ENCODE data around the gene HOXD9.

DNA sequence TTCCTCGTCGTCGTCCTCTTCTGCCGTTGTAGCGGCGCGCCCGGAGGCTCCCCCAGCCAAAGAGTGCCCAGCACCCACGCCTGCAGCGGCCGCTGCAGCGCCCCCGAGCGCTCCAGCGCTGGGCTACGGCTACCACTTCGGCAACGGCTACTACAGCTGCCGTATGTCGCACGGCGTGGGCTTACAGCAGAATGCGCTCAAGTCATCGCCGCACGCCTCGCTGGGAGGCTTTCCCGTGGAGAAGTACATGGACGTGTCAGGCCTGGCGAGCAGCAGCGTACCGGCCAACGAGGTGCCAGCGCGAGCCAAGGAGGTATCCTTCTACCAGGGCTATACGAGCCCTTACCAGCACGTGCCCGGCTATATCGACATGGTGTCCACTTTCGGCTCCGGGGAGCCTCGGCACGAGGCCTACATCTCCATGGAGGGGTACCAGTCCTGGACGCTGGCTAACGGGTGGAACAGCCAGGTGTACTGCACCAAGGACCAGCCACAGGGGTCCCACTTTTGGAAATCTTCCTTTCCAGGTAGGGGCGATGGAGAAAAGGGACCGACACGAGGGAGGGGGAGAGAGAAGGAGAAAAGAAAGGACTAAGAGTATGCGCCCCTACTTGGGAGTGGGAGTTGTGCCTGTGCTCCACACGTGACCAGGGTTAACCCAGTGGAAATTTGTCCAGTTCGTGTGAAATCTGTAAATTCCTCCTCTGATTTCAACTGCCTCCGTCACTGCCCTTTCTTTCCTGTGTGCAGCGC, 29.2 kb upstream of the HOXD9 start:
- TF ChIP-seq, protein P1, sequence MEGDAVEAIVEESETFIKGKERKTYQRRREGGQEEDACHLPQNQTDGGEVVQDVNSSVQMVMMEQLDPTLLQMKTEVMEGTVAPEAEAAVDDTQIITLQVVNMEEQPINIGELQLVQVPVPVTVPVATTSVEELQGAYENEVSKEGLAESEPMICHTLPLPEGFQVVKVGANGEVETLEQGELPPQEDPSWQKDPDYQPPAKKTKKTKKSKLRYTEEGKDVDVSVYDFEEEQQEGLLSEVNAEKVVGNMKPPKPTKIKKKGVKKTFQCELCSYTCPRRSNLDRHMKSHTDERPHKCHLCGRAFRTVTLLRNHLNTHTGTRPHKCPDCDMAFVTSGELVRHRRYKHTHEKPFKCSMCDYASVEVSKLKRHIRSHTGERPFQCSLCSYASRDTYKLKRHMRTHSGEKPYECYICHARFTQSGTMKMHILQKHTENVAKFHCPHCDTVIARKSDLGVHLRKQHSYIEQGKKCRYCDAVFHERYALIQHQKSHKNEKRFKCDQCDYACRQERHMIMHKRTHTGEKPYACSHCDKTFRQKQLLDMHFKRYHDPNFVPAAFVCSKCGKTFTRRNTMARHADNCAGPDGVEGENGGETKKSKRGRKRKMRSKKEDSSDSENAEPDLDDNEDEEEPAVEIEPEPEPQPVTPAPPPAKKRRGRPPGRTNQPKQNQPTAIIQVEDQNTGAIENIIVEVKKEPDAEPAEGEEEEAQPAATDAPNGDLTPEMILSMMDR (IDR thresholded peaks at IDR 0.05; ENCODE audit: poor library complexity, severe bottlenecking), result peak; percentile 39
- TF ChIP-seq EZH2 (IDR thresholded peaks at IDR 0.05; ENCODE audit: borderline replicate concordance, insufficient read depth, low read length, poor library complexity, severe bottlenecking) (no peak), POLR2AphosphoS5 (IDR thresholded peaks at IDR 0.05) (no peak)
- TF ChIP-seq, protein P2, sequence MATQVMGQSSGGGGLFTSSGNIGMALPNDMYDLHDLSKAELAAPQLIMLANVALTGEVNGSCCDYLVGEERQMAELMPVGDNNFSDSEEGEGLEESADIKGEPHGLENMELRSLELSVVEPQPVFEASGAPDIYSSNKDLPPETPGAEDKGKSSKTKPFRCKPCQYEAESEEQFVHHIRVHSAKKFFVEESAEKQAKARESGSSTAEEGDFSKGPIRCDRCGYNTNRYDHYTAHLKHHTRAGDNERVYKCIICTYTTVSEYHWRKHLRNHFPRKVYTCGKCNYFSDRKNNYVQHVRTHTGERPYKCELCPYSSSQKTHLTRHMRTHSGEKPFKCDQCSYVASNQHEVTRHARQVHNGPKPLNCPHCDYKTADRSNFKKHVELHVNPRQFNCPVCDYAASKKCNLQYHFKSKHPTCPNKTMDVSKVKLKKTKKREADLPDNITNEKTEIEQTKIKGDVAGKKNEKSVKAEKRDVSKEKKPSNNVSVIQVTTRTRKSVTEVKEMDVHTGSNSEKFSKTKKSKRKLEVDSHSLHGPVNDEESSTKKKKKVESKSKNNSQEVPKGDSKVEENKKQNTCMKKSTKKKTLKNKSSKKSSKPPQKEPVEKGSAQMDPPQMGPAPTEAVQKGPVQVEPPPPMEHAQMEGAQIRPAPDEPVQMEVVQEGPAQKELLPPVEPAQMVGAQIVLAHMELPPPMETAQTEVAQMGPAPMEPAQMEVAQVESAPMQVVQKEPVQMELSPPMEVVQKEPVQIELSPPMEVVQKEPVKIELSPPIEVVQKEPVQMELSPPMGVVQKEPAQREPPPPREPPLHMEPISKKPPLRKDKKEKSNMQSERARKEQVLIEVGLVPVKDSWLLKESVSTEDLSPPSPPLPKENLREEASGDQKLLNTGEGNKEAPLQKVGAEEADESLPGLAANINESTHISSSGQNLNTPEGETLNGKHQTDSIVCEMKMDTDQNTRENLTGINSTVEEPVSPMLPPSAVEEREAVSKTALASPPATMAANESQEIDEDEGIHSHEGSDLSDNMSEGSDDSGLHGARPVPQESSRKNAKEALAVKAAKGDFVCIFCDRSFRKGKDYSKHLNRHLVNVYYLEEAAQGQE (IDR thresholded peaks at IDR 0.05; ENCODE audit: borderline replicate concordance), result no peak

Data from neural cell (in vitro differentiated cells).